CD4-positive, alpha-beta T cell treated with Interleukin-15 for 4 hours (primary cell): ENCODE measurements around the gene SLC35C1.

Experiments
- DNase-seq: peaks from one replicate; pipeline ENCODE4 v3.0.0-alpha.2; 2020; ENCODE audit warnings: low spot score

SLC35C1 gene

GRCh38 chr11:45846974-45847910 is 42.3 kb downstream of the SLC35C1 start, which contains the start of gene CRY2:
TSS of gene CRY2 (plus strand) at chr11:45847475. CDS start at chr11:45847491, 16 bp downstream.
- peak; percentile 98 for DNase-seq

- peak; percentile 25 for DNase-seq
Measured at GRCh38 chr11:45847911-45848316, 43.0 kb downstream of the SLC35C1 start.

GRCh38 chr11:45848654-45849081 is 43.7 kb downstream of the SLC35C1 start:
- no peak for DNase-seq

- DNase-seq: no peak
Measured at GRCh38 chr11:45850446-45850845, 45.5 kb downstream of the SLC35C1 start.

GRCh38 chr11:45851228-45851627 is 46.3 kb downstream of the SLC35C1 start:
- DNase-seq: no peak

- DNase-seq: no peak
Measured at GRCh38 chr11:45852018-45852711, 47.2 kb downstream of the SLC35C1 start.

- DNase-seq: no peak
Measured at GRCh38 chr11:45852712-45853101, 47.8 kb downstream of the SLC35C1 start.

GRCh38 chr11:45853332-45854219 is 48.6 kb downstream of the SLC35C1 start:
- DNase-seq: no peak

GRCh38 chr11:45855308-45855707 is 50.4 kb downstream of the SLC35C1 start:
- no peak for DNase-seq

- DNase-seq: no peak
Measured at GRCh38 chr11:45856044-45856468, 51.1 kb downstream of the SLC35C1 start.

GRCh38 chr11:45857961-45858474 is 53.1 kb downstream of the SLC35C1 start:
- DNase-seq: no peak

GRCh38 chr11:45858751-45859398 is 53.9 kb downstream of the SLC35C1 start:
- no peak for DNase-seq

- no peak for DNase-seq
Measured at GRCh38 chr11:45859661-45860140, 54.8 kb downstream of the SLC35C1 start.

GRCh38 chr11:45860348-45860747 is 55.4 kb downstream of the SLC35C1 start:
- DNase-seq: no peak

GRCh38 chr11:45860764-45861510 is 56.0 kb downstream of the SLC35C1 start:
- DNase-seq: no peak
